HCT116 (cell line): Measurements from ENCODE around the gene FBXL7. TPM values are rescaled to one million over a fixed set of nuclear protein-coding genes. Genes with fewer than 3 reads are reported as not detected.

Experiments used
- ATAC-seq: fragments of 200-7000 bp; cut with Tn5 transposase; 2 replicates; pipeline ENCODE4 v1.9.1; 2020; ENCODE audit warnings: mild to moderate bottlenecking, moderate library complexity
- BruUV-seq: library from RNA; stranded (reverse); fragments of 400-500 nt; replicated peaks from 2 replicates; lab custom pipeline; 2021; lab: Mats Ljungman, UMichigan
- CTCF ChIA-PET: fragments of 300-600 bp; sonication (Branson Sonifier 250); formaldehyde crosslinking; loops from one replicate; lab custom pipeline; 2021; ENCODE audit warnings: antibody characterized with exemption; lab: Charles Lee
- POLR2A ChIA-PET: fragments of 300-600, 350-600 bp; sonication (Branson Sonifier 250); formaldehyde crosslinking; loops from one replicate; lab custom pipeline; 2021; ENCODE audit warnings: antibody characterized with exemption; lab: Charles Lee
- RAD21 ChIA-PET, 2 experiments: fragments of 300-600 bp; sonication (Branson Sonifier 250); formaldehyde crosslinking; loops; one replicate each; lab custom pipeline; 2023; ENCODE audit warnings: low total read pairs in 2 of 2; ENCODE audit not compliant: uncharacterized antibody in 2 of 2, unreplicated experiment in 2 of 2, low non-redundant PET in 1 of 2; lab: Charles Lee
- DNase-seq: peaks from one replicate; pipeline ENCODE4 v3.0.0-alpha.2; 2010; ENCODE audit warnings: low read depth, low spot score
- H2AFZ ChIP-seq: fragments of 200-600 bp; shearing (Covaris generic), sonication (generic); 2 replicates; pipeline ENCODE4 v1.6.1; 2017; ENCODE audit warnings: low read depth, mixed run types, mixed read lengths, antibody characterized with exemption, low read length; ENCODE audit not compliant: poor library complexity, severe bottlenecking
- H3K27ac ChIP-seq: 2 replicates; pipeline ENCODE4 v1.5.1; 2012; ENCODE audit warnings: low read depth, low read length
- H3K27me3 ChIP-seq: fragments of 200-600 bp; sonication (generic); 2 replicates; pipeline ENCODE4 v1.6.1; 2016; ENCODE audit warnings: mixed run types, low read length, mixed read lengths; ENCODE audit not compliant: insufficient read depth
- H3K36me3 ChIP-seq, 2 experiments: fragments of 200-500 bp in 1 of 2; fragments of 200-600 bp in 1 of 2; sonication (Bioruptor generic) in 1 of 2; sonication (generic) in 1 of 2; 2 replicates each; pipeline versions ENCODE4 v1.5.1 to v1.6.1; 2014 to 2016; ENCODE audit warnings: low read length in 2 of 2, inconsistent platforms in 1 of 2, mixed read lengths in 1 of 2, mixed run types in 1 of 2; ENCODE audit not compliant: insufficient read depth in 2 of 2, control insufficient read depth in 1 of 2
- H3K4me1 ChIP-seq, 2 experiments: fragments of 200-600 bp in 1 of 2; sonication (generic) in 1 of 2; 2 replicates each; pipeline versions ENCODE4 v1.5.1 to v1.6.1; 2012 to 2017; ENCODE audit warnings: low read length in 2 of 2, inconsistent platforms in 1 of 2, mild to moderate bottlenecking in 1 of 2, mixed read lengths in 1 of 2, mixed run types in 1 of 2, moderate library complexity in 1 of 2; ENCODE audit not compliant: insufficient read depth in 2 of 2, control insufficient read depth in 1 of 2
- H3K4me2 ChIP-seq: fragments of 200-600 bp; sonication (generic); 2 replicates; pipeline ENCODE4 v1.6.1; 2017; ENCODE audit warnings: mixed run types, low read length, mixed read lengths
- H3K4me3 ChIP-seq, 2 experiments: fragments of 200-600 bp in 1 of 2; sonication (generic) in 1 of 2; replicated peaks in 1 of 2; 2 replicates each; pipeline ENCODE4 v1.5.1; 2011 to 2016; ENCODE audit warnings: low read length in 2 of 2, control low read depth in 1 of 2, low read depth in 1 of 2, mild to moderate bottlenecking in 1 of 2, mixed read lengths in 1 of 2, mixed run types in 1 of 2
- H3K79me2 ChIP-seq: fragments of 200-600 bp; sonication (generic); 2 replicates; pipeline ENCODE4 v1.6.1; 2017; ENCODE audit warnings: mild to moderate bottlenecking, mixed run types, low read length, moderate library complexity, mixed read lengths; ENCODE audit not compliant: insufficient read depth
- H3K9ac ChIP-seq: fragments of 200-600 bp; sonication (generic); 2 replicates; pipeline ENCODE4 v1.6.1; 2016; ENCODE audit warnings: low read length, mixed read lengths
- H3K9me2 ChIP-seq: fragments of 200-600 bp; sonication (generic), shearing (Covaris generic); 2 replicates; pipeline ENCODE4 v1.6.1; 2017; ENCODE audit warnings: mixed run types, mild to moderate bottlenecking, moderate library complexity; ENCODE audit not compliant: insufficient read depth
- H3K9me3 ChIP-seq, 2 experiments: fragments of 200-500 bp in 1 of 2; fragments of 200-600 bp in 1 of 2; sonication (Bioruptor generic) in 1 of 2; sonication (generic) in 1 of 2; 2 replicates each; pipeline ENCODE4 v1.6.1; 2014 to 2017; ENCODE audit warnings: low read length in 2 of 2, mixed read lengths in 2 of 2, inconsistent platforms in 1 of 2, low read depth in 1 of 2, mild to moderate bottlenecking in 1 of 2, mixed run types in 1 of 2, moderate library complexity in 1 of 2; ENCODE audit not compliant: control insufficient read depth in 1 of 2, insufficient read depth in 1 of 2
- H4K20me1 ChIP-seq: fragments of 200-600 bp; sonication (generic), shearing (Covaris generic); 2 replicates; pipeline ENCODE4 v1.6.1; 2017; ENCODE audit warnings: mixed run types, mild to moderate bottlenecking, moderate library complexity; ENCODE audit not compliant: insufficient read depth
- CBX3 ChIP-seq: IDR thresholded peaks from 2 replicates; pipeline ENCODE4 v1.6.1; 2012; ENCODE audit warnings: low read depth
- EZH2 ChIP-seq: fragments of 200-600 bp; sonication (generic); IDR thresholded peaks from 2 replicates; pipeline ENCODE4 v1.6.1; 2017; ENCODE audit warnings: antibody characterized with exemption, mixed run types
- FOSL1 ChIP-seq: IDR thresholded peaks from 2 replicates; pipeline ENCODE4 v1.6.1; 2012; ENCODE audit warnings: low read depth
- JUND ChIP-seq: IDR thresholded peaks from 2 replicates; pipeline ENCODE4 v1.6.1; 2012
- POLR2AphosphoS5 ChIP-seq: IDR thresholded peaks from 2 replicates; pipeline ENCODE4 v1.6.1; 2011; ENCODE audit warnings: mild to moderate bottlenecking, low read depth, low read length, moderate library complexity
- RAD21 ChIP-seq: IDR thresholded peaks from 2 replicates; pipeline ENCODE4 v1.6.1; 2012; ENCODE audit warnings: low read depth, mild to moderate bottlenecking
- REST ChIP-seq: IDR thresholded peaks from 2 replicates; pipeline ENCODE4 v1.6.1; 2012; ENCODE audit warnings: low read depth
- SP1 ChIP-seq: IDR thresholded peaks from 2 replicates; pipeline ENCODE4 v1.6.1; 2012; ENCODE audit warnings: low read depth
- SRF ChIP-seq: IDR thresholded peaks from 2 replicates; pipeline ENCODE4 v1.6.1; 2012; ENCODE audit warnings: low read depth
- TCF7L2 ChIP-seq: IDR thresholded peaks from 2 replicates; pipeline ENCODE4 v1.7.0; 2011; ENCODE audit warnings: borderline replicate concordance, inconsistent platforms; ENCODE audit not compliant: insufficient read depth, insufficient read length; ENCODE audit errors: extremely low read depth
- YY1 ChIP-seq: IDR thresholded peaks from 2 replicates; pipeline ENCODE4 v1.6.1; 2011; ENCODE audit warnings: low read length, low read depth, moderate library complexity, mild to moderate bottlenecking; ENCODE audit not compliant: insufficient replicate concordance; ENCODE audit errors: extremely low read depth
- ZBTB33 ChIP-seq: IDR thresholded peaks from 2 replicates; pipeline ENCODE4 v1.6.1; 2011; ENCODE audit warnings: mild to moderate bottlenecking, low read length, moderate library complexity; ENCODE audit not compliant: insufficient replicate concordance; ENCODE audit errors: extremely low read depth
- ZNF274 ChIP-seq: fragments of 200-500 bp; sonication (Bioruptor generic); IDR thresholded peaks from 2 replicates; pipeline ENCODE4 v1.6.1; 2014; ENCODE audit warnings: mild to moderate bottlenecking, low read depth, low read length, inconsistent platforms
- intact Hi-C: fragments of 100-400 bp; cut with micrococcal nuclease; formaldehyde crosslinking; loops from 2 replicates; pipeline ENCODE4 v1.10.0; 2022
- total RNA-seq: library from RNA; stranded (reverse); gene quantifications from one replicate; pipeline ENCODE4 v1.2.1, GENCODE V29; 2021; ENCODE audit not compliant: unreplicated experiment
- TF ChIP-seq, protein P1 (sequence below): IDR thresholded peaks from 2 replicates; pipeline ENCODE4 v1.6.1; 2012
- TF ChIP-seq, protein P2 (sequence below), 3 experiments: fragments of 200-600 bp in 1 of 3; sonication (generic) in 1 of 3; IDR thresholded peaks in 2 of 3; conservative IDR thresholded peaks in 1 of 3; 2 replicates each; pipeline ENCODE4 v1.5.1; 2012 to 2017; ENCODE audit warnings: low read depth in 2 of 3, low read length in 2 of 3, antibody characterized with exemption in 1 of 3, borderline replicate concordance in 1 of 3, control low read depth in 1 of 3, mild to moderate bottlenecking in 1 of 3, mixed read lengths in 1 of 3, mixed run types in 1 of 3, moderate library complexity in 1 of 3; ENCODE audit not compliant: insufficient read depth in 1 of 3

FBXL7 gene
- total RNA-seq, 1 experiment from 2014 or later = 0.05 TPM

DNA sequence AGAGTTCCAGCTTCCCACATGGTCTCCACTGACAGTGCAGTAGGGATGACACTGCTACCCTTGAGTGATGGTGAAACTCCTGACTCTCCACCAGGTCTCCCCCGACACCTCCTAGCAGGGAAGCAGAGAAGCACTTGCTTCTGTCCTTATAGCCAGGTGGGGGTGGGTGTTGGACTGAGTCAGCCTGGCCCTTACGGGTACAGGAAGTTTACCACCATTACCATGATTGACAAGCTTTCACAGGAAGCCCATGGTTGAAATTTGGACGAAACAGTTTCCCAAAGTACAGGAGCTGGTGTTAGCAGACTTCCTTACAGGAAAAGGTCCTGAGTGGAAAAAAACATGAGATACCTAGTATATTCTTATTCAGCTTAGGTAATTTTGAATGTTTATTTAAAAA, 3.1 kb upstream of the FBXL7 start (continued):
- TF ChIP-seq ZBTB33 (no peak), POLR2AphosphoS5 (no peak), SP1 (no peak), EZH2 (no peak)

DNA sequence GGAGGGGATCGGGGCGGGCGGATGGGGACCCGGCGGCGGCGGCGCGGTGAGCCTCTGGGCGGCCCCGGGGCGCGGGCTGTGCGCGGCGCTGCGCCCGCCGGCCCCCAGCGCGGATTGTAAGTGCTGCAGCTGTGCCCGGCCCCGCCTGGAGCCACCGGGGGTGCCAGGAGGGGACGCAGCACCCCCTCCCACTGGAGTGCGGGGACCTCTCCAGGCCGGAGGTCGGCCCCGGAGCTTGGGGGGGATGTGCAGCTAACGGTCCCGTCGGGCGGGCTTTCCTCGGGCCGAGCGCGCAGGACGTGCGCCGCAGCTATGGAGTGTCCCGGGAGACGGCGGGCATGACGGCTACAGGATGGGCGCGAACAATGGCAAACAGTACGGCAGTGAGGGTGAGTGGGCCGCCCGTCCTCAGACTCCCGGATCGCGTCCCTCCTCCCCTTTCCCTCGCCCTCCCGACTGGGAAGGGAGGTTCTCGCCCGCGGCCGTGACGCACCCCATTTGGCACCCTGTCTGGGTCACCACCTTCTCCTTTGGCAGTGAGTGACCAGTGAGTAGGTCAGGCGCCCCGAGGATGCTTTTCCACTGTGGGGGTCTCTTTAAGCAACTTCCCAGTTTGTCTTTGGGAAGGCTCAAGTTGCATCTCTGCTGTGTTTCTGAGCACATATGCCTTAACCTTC, 483 bp downstream of the FBXL7 start:
- Histone ChIP-seq H3K27me3 (no peaks in the 10 kb centered on the region), H3K9me2 (no peaks in the 10 kb centered on the region), H3K79me2 (no peaks in the 10 kb centered on the region), H4K20me1 (no peaks in the 10 kb centered on the region), H3K27ac (no peak overlapping the region), H2AFZ (no peak overlapping the region), H3K9me3 (peaks cover 0 to 4% of the 10 kb centered on the region in 2 experiments; a peak in 2 of 4 replicates), H3K4me3 (no peak overlapping the region), H3K36me3 (no peaks in the 10 kb centered on the region), H3K4me2 (no peak overlapping the region), H3K4me1 (no peaks in the 10 kb centered on the region), H3K9ac (no peak overlapping the region)
- BruUV-seq = no TSS peak
- DNase-seq = no peak
- RAD21 ChIA-PET = no interaction called here
- intact Hi-C loops = no loop called here
- CTCF ChIA-PET = no interaction called here
- POLR2A ChIA-PET = no interaction called here
- ATAC-seq = no peak
- TF ChIP-seq ZNF274 = no peak
- TF ChIP-seq, protein P1, sequence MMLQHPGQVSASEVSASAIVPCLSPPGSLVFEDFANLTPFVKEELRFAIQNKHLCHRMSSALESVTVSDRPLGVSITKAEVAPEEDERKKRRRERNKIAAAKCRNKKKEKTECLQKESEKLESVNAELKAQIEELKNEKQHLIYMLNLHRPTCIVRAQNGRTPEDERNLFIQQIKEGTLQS = no peak
- no peak for TF ChIP-seq SRF
- no peak for TF ChIP-seq JUND
- TF ChIP-seq TCF7L2 = no peak
- no peak for TF ChIP-seq EZH2
- TF ChIP-seq REST = no peak
- TF ChIP-seq RAD21 = no peak
- TF ChIP-seq POLR2AphosphoS5 = no peak
- TF ChIP-seq FOSL1 = no peak
- TF ChIP-seq, protein P2, sequence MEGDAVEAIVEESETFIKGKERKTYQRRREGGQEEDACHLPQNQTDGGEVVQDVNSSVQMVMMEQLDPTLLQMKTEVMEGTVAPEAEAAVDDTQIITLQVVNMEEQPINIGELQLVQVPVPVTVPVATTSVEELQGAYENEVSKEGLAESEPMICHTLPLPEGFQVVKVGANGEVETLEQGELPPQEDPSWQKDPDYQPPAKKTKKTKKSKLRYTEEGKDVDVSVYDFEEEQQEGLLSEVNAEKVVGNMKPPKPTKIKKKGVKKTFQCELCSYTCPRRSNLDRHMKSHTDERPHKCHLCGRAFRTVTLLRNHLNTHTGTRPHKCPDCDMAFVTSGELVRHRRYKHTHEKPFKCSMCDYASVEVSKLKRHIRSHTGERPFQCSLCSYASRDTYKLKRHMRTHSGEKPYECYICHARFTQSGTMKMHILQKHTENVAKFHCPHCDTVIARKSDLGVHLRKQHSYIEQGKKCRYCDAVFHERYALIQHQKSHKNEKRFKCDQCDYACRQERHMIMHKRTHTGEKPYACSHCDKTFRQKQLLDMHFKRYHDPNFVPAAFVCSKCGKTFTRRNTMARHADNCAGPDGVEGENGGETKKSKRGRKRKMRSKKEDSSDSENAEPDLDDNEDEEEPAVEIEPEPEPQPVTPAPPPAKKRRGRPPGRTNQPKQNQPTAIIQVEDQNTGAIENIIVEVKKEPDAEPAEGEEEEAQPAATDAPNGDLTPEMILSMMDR (IDR thresholded peaks at IDR 0.05 in 2 of 3, conservative IDR thresholded peaks at IDR 0.05 in 1 of 3; ENCODE audit: borderline replicate concordance in 1 of 3, insufficient read depth in 1 of 3, low read depth in 2 of 3, low read length in 2 of 3) = no peak
- TF ChIP-seq YY1 = no peak
- no peak for TF ChIP-seq CBX3
